ENCODE measurements around the gene KLHL29.

The KLHL29 gene

GRCh38 chr2:23624915-23625314 lies 239.9 kb downstream of the KLHL29 start:
- DNase-seq (ENCODE audit: low read depth): no peak
- no peak overlapping the region for H3K4me3 ChIP-seq (ENCODE audit: low read depth, low read length)
- in situ Hi-C loops (cut with HindIII; ENCODE audit: low sequenced_read_pairs): no loop called here
- TF ChIP-seq CTCF (IDR thresholded peaks at IDR 0.05; ENCODE audit: low read depth, low read length, missing control alignments): no peak

- DNase-seq (ENCODE audit: low read depth): no peak
- no peak for TF ChIP-seq CTCF (IDR thresholded peaks at IDR 0.05; ENCODE audit: low read depth, low read length, missing control alignments)
- in situ Hi-C loops (cut with HindIII; ENCODE audit: low sequenced_read_pairs): no loop called here
- no peak overlapping the region for H3K4me3 ChIP-seq (ENCODE audit: low read depth, low read length)
Measured at GRCh38 chr2:23625726-23626125, 240.7 kb downstream of the KLHL29 start.

- in situ Hi-C loops (cut with HindIII; ENCODE audit: low sequenced_read_pairs): no loop called here
- TF ChIP-seq CTCF (IDR thresholded peaks at IDR 0.05; ENCODE audit: low read depth, low read length, missing control alignments): no peak
- DNase-seq (ENCODE audit: low read depth): no peak
- H3K4me3 ChIP-seq (ENCODE audit: low read depth, low read length): no peak overlapping the region
Measured at GRCh38 chr2:23626701-23627230, 241.8 kb downstream of the KLHL29 start.

GRCh38 chr2:23627236-23628009 lies 242.4 kb downstream of the KLHL29 start:
- no peak overlapping the region for H3K4me3 ChIP-seq (ENCODE audit: low read depth, low read length)
- in situ Hi-C loops (cut with HindIII; ENCODE audit: low sequenced_read_pairs): no loop called here
- DNase-seq (ENCODE audit: low read depth): no peak
- no peak for TF ChIP-seq CTCF (IDR thresholded peaks at IDR 0.05; ENCODE audit: low read depth, low read length, missing control alignments)

- in situ Hi-C loops (cut with HindIII; ENCODE audit: low sequenced_read_pairs): no loop called here
- H3K4me3 ChIP-seq (ENCODE audit: low read depth, low read length): no peak overlapping the region
- DNase-seq (ENCODE audit: low read depth): no peak
- TF ChIP-seq CTCF (IDR thresholded peaks at IDR 0.05; ENCODE audit: low read depth, low read length, missing control alignments): no peak
Measured at GRCh38 chr2:23628926-23629771, 244.2 kb downstream of the KLHL29 start.

DNA sequence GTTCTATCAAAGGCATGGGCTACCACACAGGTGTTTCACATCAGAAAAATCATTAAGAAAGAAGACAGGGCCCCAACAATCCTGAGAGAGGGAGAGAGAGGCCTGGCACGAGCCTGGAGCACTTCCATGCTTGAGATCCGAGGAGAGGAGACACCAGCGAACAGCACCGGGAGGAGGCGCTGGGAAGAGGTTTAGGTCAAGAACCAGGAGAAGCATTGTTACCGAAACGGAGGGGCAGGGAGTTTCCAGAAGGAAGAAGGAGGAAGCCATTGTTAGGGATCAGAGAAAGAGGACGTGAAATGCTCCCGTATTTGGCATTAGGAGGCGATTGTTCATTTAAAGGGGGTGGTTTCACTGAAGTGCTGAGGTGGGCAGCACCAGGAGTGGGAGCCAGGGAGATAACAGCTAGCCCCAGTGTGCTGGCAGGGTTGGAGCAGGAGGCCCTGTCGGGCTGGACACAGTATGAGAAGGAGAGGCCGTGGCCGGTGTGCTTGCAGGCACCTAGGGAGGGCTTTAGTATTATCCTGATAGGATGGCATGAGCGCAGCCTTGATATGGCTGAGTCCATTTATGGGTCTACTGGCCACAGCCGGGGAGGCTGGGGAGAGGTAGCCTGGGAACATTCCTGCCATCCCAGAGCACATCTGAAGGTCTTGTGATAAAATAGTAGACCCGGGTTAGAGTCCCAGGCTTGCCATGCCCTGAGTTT lies 244.9 kb downstream of the KLHL29 start:
- no peak for TF ChIP-seq CTCF (IDR thresholded peaks at IDR 0.05; ENCODE audit: low read depth, low read length, missing control alignments)
- H3K4me3 ChIP-seq (ENCODE audit: low read depth, low read length): no peak overlapping the region
- no peak for DNase-seq (ENCODE audit: low read depth)
- in situ Hi-C loops (cut with HindIII; ENCODE audit: low sequenced_read_pairs): no loop called here
